Chondrocyte (in vitro differentiated cells): Measurements from ENCODE around the gene STARD10. TPM values are rescaled to one million over a fixed set of nuclear protein-coding genes. Genes with fewer than 3 reads are reported as not detected.

Experiments used
- DNase-seq: peaks from one replicate; pipeline ENCODE4 v3.0.0; 2021; ENCODE audit warnings: mixed read lengths, low spot score
- H3K27ac Mint-ChIP-seq: one replicate; pipeline ENCODE4 v1.8.0; 2021; ENCODE audit warnings: mild to moderate bottlenecking, moderate library complexity, mixed read lengths; ENCODE audit not compliant: unreplicated experiment
- H3K27me3 Mint-ChIP-seq: 2 replicates; pipeline ENCODE4 v1.8.0; 2021; ENCODE audit warnings: low read depth, mixed read lengths
- H3K36me3 Mint-ChIP-seq: 2 replicates; pipeline ENCODE4 v1.8.0; 2021; ENCODE audit warnings: low read depth, mixed read lengths
- H3K4me1 Mint-ChIP-seq: 2 replicates; pipeline ENCODE4 v1.8.0; 2021; ENCODE audit warnings: low read depth, mild to moderate bottlenecking, mixed read lengths
- H3K4me3 Mint-ChIP-seq: one replicate; pipeline ENCODE4 v1.8.0; 2021; ENCODE audit warnings: mild to moderate bottlenecking, moderate library complexity, mixed read lengths; ENCODE audit not compliant: unreplicated experiment
- H3K9me3 Mint-ChIP-seq: 2 replicates; pipeline ENCODE4 v1.8.0; 2021; ENCODE audit warnings: low read depth, mixed read lengths
- CTCF ChIP-seq: fragments of 200-600 bp; sonication (generic); IDR thresholded peaks from 2 replicates; pipeline ENCODE4 v1.5.0; 2021; ENCODE audit warnings: antibody characterized with exemption, mild to moderate bottlenecking, moderate library complexity
- total RNA-seq: library from RNA; stranded (reverse); gene quantifications from 3 replicates; pipeline ENCODE4 v1.2.1, GENCODE V29; 2021

The STARD10 gene
- total RNA-seq, 1 donor from 2014 or later: 79.4 TPM

GRCh38 chr11:72821221-72821919 is 27.5 kb upstream of the STARD10 start:
- H3K36me3 Mint-ChIP-seq: peaks cover 9% of the 10 kb centered on the region
- H3K4me3 Mint-ChIP-seq: peak overlapping the region; percentile 64
- no peak for DNase-seq
- TF ChIP-seq CTCF: no peak
- H3K27ac Mint-ChIP-seq: no peak overlapping the region
- H3K4me1 Mint-ChIP-seq: peaks cover 12% of the 10 kb centered on the region
- H3K27me3 Mint-ChIP-seq: no peaks in the 10 kb centered on the region
- no peaks in the 10 kb centered on the region for H3K9me3 Mint-ChIP-seq

GRCh38 chr11:72820439-72821139 is 26.7 kb upstream of the STARD10 start:
- no peaks in the 10 kb centered on the region for H3K9me3 Mint-ChIP-seq
- peak overlapping the region; percentile 41 for H3K4me3 Mint-ChIP-seq
- H3K27ac Mint-ChIP-seq: no peak overlapping the region
- TF ChIP-seq CTCF: no peak
- no peaks in the 10 kb centered on the region for H3K27me3 Mint-ChIP-seq
- no peak for DNase-seq
- H3K4me1 Mint-ChIP-seq: peaks cover 17% of the 10 kb centered on the region
- peaks cover 9% of the 10 kb centered on the region for H3K36me3 Mint-ChIP-seq

- DNase-seq: no peak
- no peak for TF ChIP-seq CTCF
- Mint-ChIP-seq H3K36me3 (peaks cover 9% of the 10 kb centered on the region), H3K4me1 (peaks cover 25% of the 10 kb centered on the region), H3K27ac (no peak overlapping the region), H3K4me3 (no peak overlapping the region), H3K27me3 (no peaks in the 10 kb centered on the region), H3K9me3 (no peaks in the 10 kb centered on the region)
These were observed 25.1 kb upstream of the STARD10 start for GRCh38 chr11:72818971-72819370.

GRCh38 chr11:72817966-72818365 is 24.1 kb upstream of the STARD10 start:
- H3K27ac Mint-ChIP-seq: no peak overlapping the region
- H3K36me3 Mint-ChIP-seq: peaks cover 9% of the 10 kb centered on the region
- TF ChIP-seq CTCF: no peak
- peaks cover 35% of the 10 kb centered on the region for H3K4me1 Mint-ChIP-seq
- H3K4me3 Mint-ChIP-seq: no peak overlapping the region
- no peak for DNase-seq
- no peaks in the 10 kb centered on the region for H3K27me3 Mint-ChIP-seq
- H3K9me3 Mint-ChIP-seq: no peaks in the 10 kb centered on the region

- H3K27me3 Mint-ChIP-seq: no peaks in the 10 kb centered on the region
- peaks cover 9% of the 10 kb centered on the region for H3K36me3 Mint-ChIP-seq
- peaks cover 43% of the 10 kb centered on the region for H3K4me1 Mint-ChIP-seq
- TF ChIP-seq CTCF: no peak
- H3K27ac Mint-ChIP-seq: no peak overlapping the region
- DNase-seq: peak; percentile 63
- H3K9me3 Mint-ChIP-seq: no peaks in the 10 kb centered on the region
- H3K4me3 Mint-ChIP-seq: no peak overlapping the region
These were observed 22.6 kb upstream of the STARD10 start for GRCh38 chr11:72816404-72816990.
